ENCODE measurements around the gene TTC7B.
A peak's percentile ranks its signal among the peaks of the same experiment; 100 is the strongest.

TTC7B gene

GRCh38 chr14:90767899-90768298 is 48.3 kb downstream of the TTC7B start:
- no peak for DNase-seq

- DNase-seq = no peak
These were observed 55.5 kb downstream of the TTC7B start for GRCh38 chr14:90760591-90761316.

GRCh38 chr14:90760078-90760444 is 56.2 kb downstream of the TTC7B start:
- DNase-seq = no peak

- DNase-seq = no peak
These were observed 56.7 kb downstream of the TTC7B start for GRCh38 chr14:90759370-90760077.

- DNase-seq = no peak
These were observed 57.3 kb downstream of the TTC7B start for GRCh38 chr14:90758959-90759358.

GRCh38 chr14:90758028-90758889 is 58.0 kb downstream of the TTC7B start:
- DNase-seq = peak; percentile 89

GRCh38 chr14:90757452-90757851 is 58.8 kb downstream of the TTC7B start:
- DNase-seq = no peak

GRCh38 chr14:90756755-90757345 is 59.4 kb downstream of the TTC7B start:
- no peak for DNase-seq

- DNase-seq = no peak
These were observed 60.4 kb downstream of the TTC7B start for GRCh38 chr14:90755661-90756304.

GRCh38 chr14:90753456-90754005 is 62.7 kb downstream of the TTC7B start:
- DNase-seq = no peak

GRCh38 chr14:90750701-90751100 is 65.5 kb downstream of the TTC7B start:
- DNase-seq = no peak

GRCh38 chr14:90750191-90750590 is 66.0 kb downstream of the TTC7B start:
- no peak for DNase-seq

- DNase-seq = no peak
These were observed 68.3 kb downstream of the TTC7B start for GRCh38 chr14:90747909-90748308.

- DNase-seq = no peak
These were observed 72.4 kb downstream of the TTC7B start for GRCh38 chr14:90743826-90744225.

GRCh38 chr14:90743425-90743824 is 72.8 kb downstream of the TTC7B start:
- DNase-seq = no peak

- DNase-seq = no peak
These were observed 73.5 kb downstream of the TTC7B start for GRCh38 chr14:90742729-90743128.

- no peak for DNase-seq
These were observed 74.0 kb downstream of the TTC7B start for GRCh38 chr14:90742252-90742651.

- no peak for DNase-seq
These were observed 74.6 kb downstream of the TTC7B start for GRCh38 chr14:90741682-90741946.

GRCh38 chr14:90740946-90741681 is 75.1 kb downstream of the TTC7B start:
- DNase-seq = no peak

- DNase-seq = no peak
These were observed 76.1 kb downstream of the TTC7B start for GRCh38 chr14:90740081-90740480.

GRCh38 chr14:90739318-90740068 is 76.7 kb downstream of the TTC7B start:
- DNase-seq = no peak

Measured in 8988T (cell line).